MM.1S (cell line): ENCODE results near the gene USP20.

Source experiments
- CTCF ChIP-seq: fragments of 300-600 bp; sonication (generic); IDR thresholded peaks from 2 replicates; pipeline ENCODE4 v1.5.1; 2016; ENCODE audit warnings: antibody characterized with exemption, low read length, mixed read lengths
- EZH2 ChIP-seq: fragments of 300-600 bp; sonication (generic); optimal IDR thresholded peaks from 2 replicates; pipeline ENCODE3; 2017; ENCODE audit warnings: low read depth, mild to moderate bottlenecking, antibody characterized with exemption, low read length, mixed read lengths
- EZH2phosphoT487 ChIP-seq: fragments of 300-600 bp; sonication (generic); IDR thresholded peaks from 2 replicates; pipeline ENCODE4 v1.6.1; 2018; ENCODE audit warnings: antibody characterized with exemption, low read length

- TF ChIP-seq CTCF, result no peak
- no peak for TF ChIP-seq EZH2
- TF ChIP-seq EZH2phosphoT487, result no peak
Measured at GRCh38 chr9:129891569-129891968, 56.3 kb downstream of the USP20 start.
